Esophagus squamous epithelium (tissue), 4 donors: ENCODE results near the gene KAT7.

Experiments
- CTCF ChIP-seq, 6 experiments: fragments of 450-650 bp in 4 of 6; fragments of 200-600 bp in 2 of 6; sonication (generic) in 2 of 6; IDR thresholded peaks; one replicate each; pipeline ENCODE4 v1.5.1; 2016 to 2019; ENCODE audit warnings: antibody characterized with exemption in 6 of 6, mild to moderate bottlenecking in 4 of 6, moderate library complexity in 4 of 6
- POLR2A ChIP-seq, 4 donors: fragments of 450-650 bp; IDR thresholded peaks; one replicate each; pipeline ENCODE4 v1.6.1; 2017; ENCODE audit warnings: antibody characterized with exemption in 4 of 4, mild to moderate bottlenecking in 4 of 4, moderate library complexity in 3 of 4

GRCh38 chr17:49755663-49756283, 32.7 kb upstream of the KAT7 start:
- TF ChIP-seq CTCF (IDR thresholded peaks at IDR 0.05) (no peak), POLR2A (IDR thresholded peaks at IDR 0.05) (no peak)
